PFSK-1 (cell line): ENCODE results near the gene OCLN.

ENCODE experiments used
- FOXP2 ChIP-seq: optimal IDR thresholded peaks from 2 replicates; pipeline ENCODE3; 2011; ENCODE audit warnings: borderline replicate concordance, control low read depth, inconsistent platforms; ENCODE audit not compliant: insufficient read depth; ENCODE audit errors: extremely low read length, extremely low read depth
- POLR2AphosphoS5 ChIP-seq: IDR thresholded peaks from 2 replicates; pipeline ENCODE4 v1.6.1; 2012; ENCODE audit warnings: low read depth, mild to moderate bottlenecking, control low read depth, low read length, moderate library complexity
- REST ChIP-seq, 2 experiments: IDR thresholded peaks; 2 replicates each; pipeline versions ENCODE4 v1.6.1 to v1.8.0; 2011 to 2012; ENCODE audit warnings: low read depth in 2 of 2, low read length in 2 of 2, control low read depth in 1 of 2, inconsistent platforms in 1 of 2, mild to moderate bottlenecking in 1 of 2, moderate library complexity in 1 of 2; ENCODE audit not compliant: insufficient read depth in 1 of 2
- SIN3A ChIP-seq: IDR thresholded peaks from 2 replicates; pipeline ENCODE4 v1.6.1; 2012; ENCODE audit warnings: mild to moderate bottlenecking, low read length, moderate library complexity, borderline replicate concordance; ENCODE audit not compliant: insufficient read depth
- TAF1 ChIP-seq: IDR thresholded peaks from 2 replicates; pipeline ENCODE4 v1.6.1; 2012; ENCODE audit warnings: low read length, control low read depth, borderline replicate concordance; ENCODE audit not compliant: insufficient read depth

OCLN gene

GRCh38 chr5:69528035-69528434, 35.4 kb downstream of the OCLN start:
- TF ChIP-seq TAF1 (no peak), REST (IDR thresholded peaks at IDR 0.05; ENCODE audit: insufficient read depth in 1 of 2, low read depth in 2 of 2, low read length in 2 of 2) (no peak), FOXP2 (no peak), SIN3A (no peak), POLR2AphosphoS5 (no peak)

- TF ChIP-seq FOXP2 (no peak), POLR2AphosphoS5 (no peak), TAF1 (no peak), REST (IDR thresholded peaks at IDR 0.05; ENCODE audit: insufficient read depth in 1 of 2, low read depth in 2 of 2, low read length in 2 of 2) (no peak), SIN3A (no peak)
Measured at GRCh38 chr5:69528609-69529008, 36.0 kb downstream of the OCLN start.

GRCh38 chr5:69530561-69531405, 38.2 kb downstream of the OCLN start:
- TF ChIP-seq REST (IDR thresholded peaks at IDR 0.05; ENCODE audit: insufficient read depth in 1 of 2, low read depth in 2 of 2, low read length in 2 of 2) (no peak), POLR2AphosphoS5 (no peak), TAF1 (no peak), FOXP2 (no peak), SIN3A (no peak)

- TF ChIP-seq SIN3A (no peak), TAF1 (no peak), REST (IDR thresholded peaks at IDR 0.05; ENCODE audit: insufficient read depth in 1 of 2, low read depth in 2 of 2, low read length in 2 of 2) (no peak), POLR2AphosphoS5 (no peak), FOXP2 (no peak)
Measured at GRCh38 chr5:69531406-69531801, 38.8 kb downstream of the OCLN start.
